AG04449 (cell line): Measurements from ENCODE around the gene MPG.

Experiments used
- CTCF ChIA-PET: fragments of 350-600 bp; formaldehyde crosslinking; extraction: SDS; loops from one replicate; lab custom pipeline; 2021; ENCODE audit warnings: antibody characterized with exemption; lab: Yijun Ruan, JAX
- POLR2A ChIA-PET: fragments of 400-600, 350-600 bp; formaldehyde crosslinking; extraction: SDS; loops from one replicate; lab custom pipeline; 2020; ENCODE audit warnings: antibody characterized with exemption, inconsistent platforms; lab: Yijun Ruan, JAX
- DNase-seq: peaks from one replicate; pipeline ENCODE4 v3.0.0-alpha.2; 2010; ENCODE audit warnings: low read depth, low spot score
- H3K4me3 ChIP-seq: 2 replicates; pipeline ENCODE4 v1.5.1; 2011; ENCODE audit warnings: low read depth, mild to moderate bottlenecking, control low read depth, low read length
- CTCF ChIP-seq: IDR thresholded peaks from one replicate; pipeline ENCODE4 v1.5.1; 2011; ENCODE audit warnings: mild to moderate bottlenecking, moderate library complexity, low read length, control low read depth, inconsistent platforms; ENCODE audit not compliant: insufficient read depth; ENCODE audit errors: missing control alignments

MPG gene

GRCh38 chr16:85865-86264 is 7.8 kb downstream of the MPG start:
- ChIA-PET CTCF (interaction anchor here (8.6 to 19.2 kb wide), 2 partner anchors 11 to 18 kb away, joined by 109 to 728 read pairs; partner anchors contain the start of genes MPG and RHBDF1), POLR2A (interaction anchor here (1.7 to 1.8 kb wide), 2 partner anchors 10 to 20 kb away, joined by 6 to 10 read pairs; no protein-coding TSS in a partner anchor)
- DNase-seq = no peak
- H3K4me3 ChIP-seq = no peak overlapping the region
- TF ChIP-seq CTCF = no peak

GRCh38 chr16:86483-86952 is 8.5 kb downstream of the MPG start:
- no peak overlapping the region for H3K4me3 ChIP-seq
- ChIA-PET POLR2A (no interaction called here), CTCF (interaction anchor here (2.1 to 19.2 kb wide), 3 partner anchors 10 to 20 kb away, joined by 8 to 728 read pairs (median 109); partner anchors contain the start of genes MPG and RHBDF1)
- TF ChIP-seq CTCF = no peak
- DNase-seq = no peak

- no peak for TF ChIP-seq CTCF
- no peak for DNase-seq
- H3K4me3 ChIP-seq = no peak overlapping the region
- ChIA-PET POLR2A (no interaction called here), CTCF (interaction anchor here (1.1 to 19.2 kb wide), 4 partner anchors 8 to 21 kb away, joined by 3 to 728 read pairs (median 58); partner anchors contain the start of genes MPG and RHBDF1)
Observed at GRCh38 chr16:88613-89012, 10.6 kb downstream of the MPG start.

GRCh38 chr16:89391-90302 is 11.6 kb downstream of the MPG start:
- no peak overlapping the region for H3K4me3 ChIP-seq
- POLR2A ChIA-PET = interaction anchor here (1.0 kb wide), 1 partner anchor 18 kb away, joined by 3 read pairs; no protein-coding TSS in a partner anchor
- CTCF ChIA-PET = interaction anchor here (1.1 to 19.2 kb wide), 5 partner anchors 7 to 27 kb away, joined by 3 to 728 read pairs (median 32); partner anchors contain the start of genes MPG and RHBDF1
- TF ChIP-seq CTCF = no peak
- no peak for DNase-seq

GRCh38 chr16:91484-91883 is 13.5 kb downstream of the MPG start:
- TF ChIP-seq CTCF = no peak
- ChIA-PET CTCF (interaction anchor here (1.1 to 19.2 kb wide), 4 partner anchors 9 to 26 kb away, joined by 3 to 728 read pairs (median 18); partner anchors contain the start of genes MPG and RHBDF1), POLR2A (no interaction called here)
- no peak for DNase-seq
- no peak overlapping the region for H3K4me3 ChIP-seq
